ENCODE results near the gene CDK3. TPM values are rescaled to one million over a fixed set of nuclear protein-coding genes. Genes with fewer than 3 reads are reported as not detected.

Gene CDK3
- total RNA-seq, 1 experiment from 2014 or later = 9.8 TPM

- TF ChIP-seq, protein P1, sequence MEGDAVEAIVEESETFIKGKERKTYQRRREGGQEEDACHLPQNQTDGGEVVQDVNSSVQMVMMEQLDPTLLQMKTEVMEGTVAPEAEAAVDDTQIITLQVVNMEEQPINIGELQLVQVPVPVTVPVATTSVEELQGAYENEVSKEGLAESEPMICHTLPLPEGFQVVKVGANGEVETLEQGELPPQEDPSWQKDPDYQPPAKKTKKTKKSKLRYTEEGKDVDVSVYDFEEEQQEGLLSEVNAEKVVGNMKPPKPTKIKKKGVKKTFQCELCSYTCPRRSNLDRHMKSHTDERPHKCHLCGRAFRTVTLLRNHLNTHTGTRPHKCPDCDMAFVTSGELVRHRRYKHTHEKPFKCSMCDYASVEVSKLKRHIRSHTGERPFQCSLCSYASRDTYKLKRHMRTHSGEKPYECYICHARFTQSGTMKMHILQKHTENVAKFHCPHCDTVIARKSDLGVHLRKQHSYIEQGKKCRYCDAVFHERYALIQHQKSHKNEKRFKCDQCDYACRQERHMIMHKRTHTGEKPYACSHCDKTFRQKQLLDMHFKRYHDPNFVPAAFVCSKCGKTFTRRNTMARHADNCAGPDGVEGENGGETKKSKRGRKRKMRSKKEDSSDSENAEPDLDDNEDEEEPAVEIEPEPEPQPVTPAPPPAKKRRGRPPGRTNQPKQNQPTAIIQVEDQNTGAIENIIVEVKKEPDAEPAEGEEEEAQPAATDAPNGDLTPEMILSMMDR (IDR thresholded peaks at IDR 0.05; ENCODE audit: unreplicated experiment) = no peak
- intact Hi-C loops (cut with micrococcal nuclease; ENCODE audit: unreplicated experiment) = no loop called here
- no peaks in the 10 kb centered on the region for H3K9me3 Mint-ChIP-seq (ENCODE audit: low read depth, unreplicated experiment)
- H3K4me1 Mint-ChIP-seq (ENCODE audit: low read depth, unreplicated experiment) = no peaks in the 10 kb centered on the region
- H3K27me3 Mint-ChIP-seq (ENCODE audit: unreplicated experiment) = no peaks in the 10 kb centered on the region
- peaks cover 41% of the 10 kb centered on the region for H3K36me3 Mint-ChIP-seq (ENCODE audit: insufficient read depth, unreplicated experiment)
- CTCF ChIA-PET = interaction anchor here (0.8 kb wide), 1 partner anchor 115 kb away, joined by 3 read pairs; no protein-coding TSS in a partner anchor
- no peak overlapping the region for H3K27ac Mint-ChIP-seq (ENCODE audit: unreplicated experiment)
- BruUV-seq (replicated peaks) = no TSS peak
- no peak for DNase-seq
- no peak overlapping the region for H3K4me3 Mint-ChIP-seq (ENCODE audit: low read depth, unreplicated experiment)
Measured at GRCh38 chr17:76019833-76020467, 19.3 kb downstream of the CDK3 start.

GRCh38 chr17:76022285-76022684, 21.6 kb downstream of the CDK3 start:
- intact Hi-C loops (cut with micrococcal nuclease; ENCODE audit: unreplicated experiment) = no loop called here
- H3K4me1 Mint-ChIP-seq (ENCODE audit: low read depth, unreplicated experiment) = peaks cover 8% of the 10 kb centered on the region
- H3K36me3 Mint-ChIP-seq (ENCODE audit: insufficient read depth, unreplicated experiment) = peaks cover 58% of the 10 kb centered on the region
- DNase-seq = no peak
- CTCF ChIA-PET = interaction anchor here (0.6 kb wide), 1 partner anchor 826 kb away, joined by 4 read pairs; no protein-coding TSS in a partner anchor
- no peaks in the 10 kb centered on the region for H3K9me3 Mint-ChIP-seq (ENCODE audit: low read depth, unreplicated experiment)
- no peak overlapping the region for H3K4me3 Mint-ChIP-seq (ENCODE audit: low read depth, unreplicated experiment)
- no peak overlapping the region for H3K27ac Mint-ChIP-seq (ENCODE audit: unreplicated experiment)
- BruUV-seq (replicated peaks) = no TSS peak
- TF ChIP-seq, protein P1 (IDR thresholded peaks at IDR 0.05; ENCODE audit: unreplicated experiment) = no peak
- no peaks in the 10 kb centered on the region for H3K27me3 Mint-ChIP-seq (ENCODE audit: unreplicated experiment)

DNA sequence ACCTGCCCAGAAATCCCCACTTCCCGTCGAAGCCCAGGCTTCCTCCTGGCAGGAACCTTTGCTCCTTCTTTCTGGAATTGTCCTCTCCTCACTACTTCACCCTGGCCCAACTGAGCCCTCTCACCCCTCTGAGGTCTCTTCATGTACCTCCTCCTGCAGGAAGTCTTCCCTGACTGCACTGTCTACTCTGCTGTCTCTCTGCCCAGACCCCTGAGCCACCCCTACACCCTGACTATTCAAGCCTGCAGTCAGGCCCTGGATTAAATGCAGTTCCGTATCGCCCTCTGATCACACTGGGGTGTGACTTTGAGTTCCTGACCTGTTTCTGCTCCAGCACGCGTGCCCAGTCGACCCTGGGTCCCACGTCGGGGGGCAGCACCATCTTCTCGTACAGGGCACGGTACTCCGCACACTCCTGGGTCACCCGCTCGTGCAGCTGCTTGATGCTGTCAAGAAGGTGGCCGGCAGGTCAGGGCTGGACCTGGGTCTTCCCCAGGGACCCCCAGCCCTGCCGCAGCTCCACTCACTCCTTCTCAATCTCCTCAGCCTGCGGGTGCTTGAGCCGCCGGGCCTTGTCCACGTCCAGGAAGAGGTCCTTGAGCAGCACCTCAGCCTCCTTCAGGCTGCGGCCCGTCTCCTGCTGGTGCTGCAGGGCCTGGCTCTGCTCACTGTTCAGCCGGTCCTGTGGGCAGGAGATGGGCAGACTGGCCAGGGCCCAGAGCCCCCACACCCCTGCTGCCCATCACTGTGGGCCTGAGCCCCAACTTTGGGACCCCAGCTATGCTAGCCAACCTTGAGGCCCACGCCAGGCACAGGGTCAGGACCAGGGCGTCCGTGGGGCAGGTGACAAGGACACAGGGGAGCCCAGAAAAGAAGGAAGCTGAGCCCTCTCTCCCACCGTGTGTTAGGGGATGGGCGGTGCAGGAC, 22.6 kb downstream of the CDK3 start:
- DNase-seq = no peak
- TF ChIP-seq, protein P1 (IDR thresholded peaks at IDR 0.05; ENCODE audit: unreplicated experiment) = no peak
- Mint-ChIP-seq H3K4me1 (ENCODE audit: low read depth, unreplicated experiment) (peaks cover 8% of the 10 kb centered on the region), H3K36me3 (ENCODE audit: insufficient read depth, unreplicated experiment) (peaks cover 52% of the 10 kb centered on the region), H3K27me3 (ENCODE audit: unreplicated experiment) (no peaks in the 10 kb centered on the region), H3K4me3 (ENCODE audit: low read depth, unreplicated experiment) (no peak overlapping the region), H3K27ac (ENCODE audit: unreplicated experiment) (no peak overlapping the region), H3K9me3 (ENCODE audit: low read depth, unreplicated experiment) (no peaks in the 10 kb centered on the region)
- CTCF ChIA-PET = interaction anchor here (1.0 kb wide), 1 partner anchor 9 kb away, joined by 3 read pairs; no protein-coding TSS in a partner anchor
- no TSS peak for BruUV-seq (replicated peaks)
- intact Hi-C loops (cut with micrococcal nuclease; ENCODE audit: unreplicated experiment) = no loop called here

- no TSS peak for BruUV-seq (replicated peaks)
- DNase-seq = no peak
- no peaks in the 10 kb centered on the region for H3K9me3 Mint-ChIP-seq (ENCODE audit: low read depth, unreplicated experiment)
- no peaks in the 10 kb centered on the region for H3K27me3 Mint-ChIP-seq (ENCODE audit: unreplicated experiment)
- CTCF ChIA-PET = interaction anchor here (0.5 to 1.0 kb wide), 2 partner anchors 10 to 655 kb away, joined by 3 read pairs; no protein-coding TSS in a partner anchor
- TF ChIP-seq, protein P1 (IDR thresholded peaks at IDR 0.05; ENCODE audit: unreplicated experiment) = no peak
- H3K4me1 Mint-ChIP-seq (ENCODE audit: low read depth, unreplicated experiment) = peaks cover 12% of the 10 kb centered on the region
- H3K27ac Mint-ChIP-seq (ENCODE audit: unreplicated experiment) = no peak overlapping the region
- H3K36me3 Mint-ChIP-seq (ENCODE audit: insufficient read depth, unreplicated experiment) = peaks cover 48% of the 10 kb centered on the region
- H3K4me3 Mint-ChIP-seq (ENCODE audit: low read depth, unreplicated experiment) = no peak overlapping the region
- intact Hi-C loops (cut with micrococcal nuclease; ENCODE audit: unreplicated experiment) = no loop called here
Measured at GRCh38 chr17:76023900-76024237, 23.2 kb downstream of the CDK3 start.

Measured in Calu3 (cell line).